Medulla oblongata (tissue), 1 donor: Measurements from ENCODE around the gene PRM2.
A peak's percentile ranks its signal among the peaks of the same experiment; 100 is the strongest.

Experiments used
- DNase-seq: peaks from one replicate; pipeline ENCODE4 v3.0.0-alpha.2; 2015; ENCODE audit errors: extremely low spot score

PRM2 gene

GRCh38 chr16:11249233-11250061 lies 26.8 kb downstream of the PRM2 start:
- no peak for DNase-seq

DNA sequence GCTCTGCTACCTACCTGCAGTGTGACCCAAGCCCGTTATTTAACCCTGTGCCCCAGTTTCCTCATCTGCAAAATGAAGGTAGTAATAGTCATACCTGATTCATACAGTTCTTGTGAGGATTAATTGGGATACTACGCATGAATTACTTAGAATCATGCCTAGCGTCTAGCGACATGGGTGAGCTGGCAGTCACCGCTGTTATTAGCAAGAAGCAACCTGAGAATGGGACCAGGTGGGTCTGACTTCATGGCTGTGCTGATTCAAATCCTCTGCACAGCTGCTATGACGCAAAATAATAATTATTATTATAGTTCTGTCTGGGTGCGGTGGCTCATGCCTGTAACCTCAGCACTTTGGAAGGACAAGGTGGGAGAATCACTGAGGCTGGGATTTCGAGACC lies 28.1 kb downstream of the PRM2 start:
- DNase-seq, result no peak

DNA sequence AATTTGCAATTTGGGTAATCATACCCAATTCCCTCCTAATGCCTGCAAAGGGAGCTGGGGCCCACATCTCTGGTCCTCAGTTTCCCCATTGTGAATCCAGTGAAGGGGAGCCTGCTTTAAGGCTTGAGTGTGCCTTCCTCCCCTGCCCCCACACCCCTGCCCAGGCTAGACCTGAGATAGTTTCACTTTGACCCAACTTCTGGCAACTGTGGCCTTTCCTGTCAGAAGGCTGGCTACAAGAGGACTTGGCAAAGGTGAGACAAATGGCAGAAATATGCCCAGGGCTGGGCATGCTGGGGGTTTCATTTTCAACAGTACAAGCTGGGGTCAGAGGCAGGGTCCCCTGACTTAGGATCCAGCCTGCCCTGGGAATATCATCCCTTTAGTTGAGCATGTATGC lies 30.3 kb downstream of the PRM2 start:
- DNase-seq, result no peak

- no peak for DNase-seq
Observed at GRCh38 chr16:11245222-11245737, 31.0 kb downstream of the PRM2 start.

DNA sequence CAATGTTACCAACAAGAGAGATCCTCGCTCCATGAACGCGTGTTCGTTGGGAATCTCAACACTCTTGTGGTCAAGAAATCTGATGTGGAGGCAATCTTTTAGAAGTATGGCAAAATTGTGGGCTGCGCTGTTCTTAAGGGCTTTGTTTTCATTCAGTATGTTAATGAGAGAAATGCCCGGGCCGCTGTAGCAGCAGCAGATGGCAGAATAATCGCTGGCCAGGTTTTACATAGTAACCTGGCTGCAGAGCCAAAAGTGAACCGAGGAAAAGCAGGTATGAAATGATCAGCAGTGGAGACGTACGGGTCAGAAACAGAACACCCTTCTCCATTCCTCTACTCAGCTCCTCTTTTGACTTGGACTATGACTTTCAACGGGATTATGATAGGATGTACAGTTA lies 33.6 kb downstream of the PRM2 start:
- no peak for DNase-seq

DNA sequence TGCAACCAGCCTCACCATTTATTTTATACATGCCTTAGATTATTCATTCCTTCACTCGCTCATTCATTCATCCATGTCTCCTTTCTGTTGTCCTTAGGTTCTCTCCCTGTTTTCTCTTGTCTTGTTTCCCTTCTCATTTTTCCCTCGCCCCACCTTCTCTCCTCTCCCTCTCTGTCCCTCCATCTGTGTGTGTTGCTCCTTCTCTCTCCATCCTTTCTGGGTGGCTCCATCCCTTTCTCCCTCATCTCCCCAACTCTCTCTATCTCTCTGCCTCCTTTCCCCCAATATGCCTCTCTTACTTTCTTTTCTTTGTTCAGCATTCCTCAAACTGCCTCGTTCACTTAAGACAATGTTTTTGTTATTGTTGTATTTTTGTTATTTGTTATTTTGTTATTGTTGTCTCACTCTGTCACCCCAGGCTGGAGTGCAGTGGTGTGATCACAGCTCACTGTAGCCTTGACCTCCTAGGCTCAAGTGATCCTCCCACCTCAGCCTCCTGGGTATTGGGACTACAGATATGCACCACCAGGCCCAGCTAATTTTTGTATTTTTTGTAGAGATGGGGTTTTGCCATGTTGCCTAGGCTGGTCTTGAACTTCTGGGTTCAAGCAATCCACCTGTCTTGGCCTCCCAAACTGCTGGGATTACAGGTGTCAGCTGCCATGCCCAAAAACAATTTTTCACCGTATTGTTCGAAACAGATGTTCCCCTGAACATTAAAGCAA lies 34.6 kb downstream of the PRM2 start:
- no peak for DNase-seq

- no peak for DNase-seq
Observed at GRCh38 chr16:11240636-11241473, 35.4 kb downstream of the PRM2 start.

GRCh38 chr16:11239644-11240632 lies 36.3 kb downstream of the PRM2 start:
- no peak for DNase-seq

GRCh38 chr16:11238272-11239202 lies 37.7 kb downstream of the PRM2 start:
- no peak for DNase-seq

DNA sequence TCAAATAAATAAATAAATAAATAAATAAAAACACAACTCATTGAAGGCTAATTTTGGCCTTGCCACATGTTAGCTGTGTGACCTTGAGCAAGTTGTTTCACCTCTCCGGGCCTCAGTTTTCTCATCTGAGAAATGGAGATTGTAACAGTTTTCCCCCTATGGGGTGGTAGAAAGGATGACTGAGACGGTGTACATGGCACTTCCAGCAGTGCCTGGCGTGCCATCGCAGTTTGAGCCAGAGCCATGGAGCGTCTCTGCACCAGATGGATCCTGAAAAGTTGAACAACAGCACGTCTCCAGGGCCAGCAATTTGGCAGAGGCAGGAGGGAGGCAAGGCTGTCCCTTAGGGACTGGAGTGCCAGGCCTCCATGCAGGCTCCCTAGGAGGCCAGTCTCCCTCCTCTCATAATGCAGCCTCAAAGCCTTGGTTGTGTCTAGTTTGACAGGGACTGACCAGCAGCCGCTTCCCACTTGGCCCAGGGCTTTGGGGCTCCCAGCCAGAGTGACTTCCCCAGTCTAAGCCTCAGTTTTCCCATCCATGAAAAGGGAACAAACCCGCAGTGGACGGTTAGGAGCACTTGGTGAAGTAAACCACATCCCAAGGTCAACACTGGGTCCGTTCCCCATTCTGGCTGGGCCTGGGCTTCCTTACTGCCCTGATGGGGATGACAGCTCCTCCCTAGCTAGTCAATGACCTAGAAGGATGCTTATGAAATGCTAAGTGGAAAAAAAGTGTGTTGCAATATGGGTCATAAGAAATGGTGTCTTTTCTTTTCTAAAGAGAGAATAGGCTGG lies 39.6 kb downstream of the PRM2 start:
- no peak for DNase-seq

DNA sequence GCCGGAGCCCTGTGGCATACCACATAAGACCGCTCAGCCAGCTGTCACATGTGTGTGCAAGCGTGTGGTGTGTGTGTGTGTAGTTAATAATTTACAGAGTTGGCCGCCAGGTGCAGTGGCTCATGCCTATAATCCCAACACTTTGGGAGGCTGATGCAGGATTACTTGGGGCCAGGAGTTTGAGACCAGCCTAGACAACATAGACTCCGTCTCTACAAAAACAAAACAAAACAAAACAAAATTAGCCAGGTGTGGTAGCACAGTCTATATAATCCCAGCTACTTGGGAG lies 40.6 kb downstream of the PRM2 start:
- DNase-seq, result no peak

DNA sequence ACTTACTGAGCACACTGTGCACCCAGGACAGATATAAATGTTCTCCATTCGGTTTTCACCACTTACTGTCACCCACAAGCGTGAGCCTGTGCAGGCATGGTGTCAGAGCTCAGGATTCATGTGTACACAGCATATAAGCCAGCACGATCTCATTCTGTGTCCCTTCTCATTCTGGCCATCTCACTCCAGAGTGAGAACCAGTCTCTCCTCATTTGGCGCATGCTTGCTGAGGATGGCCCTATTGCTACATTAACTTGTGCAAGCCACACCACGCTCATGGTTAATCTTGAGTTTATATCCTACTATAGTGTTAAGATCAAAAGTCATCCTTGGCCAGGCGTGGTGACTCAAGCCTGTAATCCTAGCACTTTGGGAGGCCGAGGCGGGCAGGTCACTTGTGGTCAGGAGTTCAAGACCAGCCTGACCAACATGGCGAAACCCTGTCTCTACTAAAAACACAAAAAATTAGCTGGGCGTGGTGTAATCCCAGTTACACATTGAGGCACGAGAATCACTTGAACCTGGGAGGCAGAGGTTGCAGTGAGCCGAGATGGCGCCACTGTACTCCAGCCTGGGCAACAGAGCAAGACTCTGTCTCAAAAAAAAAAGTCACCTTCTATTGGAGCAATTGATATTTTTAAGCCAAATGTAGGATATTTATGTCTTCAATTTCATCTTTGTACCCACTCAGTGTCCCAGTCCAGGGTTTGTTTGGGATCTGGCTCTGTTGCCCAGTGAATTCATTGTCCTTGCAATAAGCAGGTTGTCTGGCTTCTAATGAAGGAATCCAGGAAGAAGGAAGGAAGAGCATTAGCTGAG lies 41.2 kb downstream of the PRM2 start:
- no peak for DNase-seq

DNA sequence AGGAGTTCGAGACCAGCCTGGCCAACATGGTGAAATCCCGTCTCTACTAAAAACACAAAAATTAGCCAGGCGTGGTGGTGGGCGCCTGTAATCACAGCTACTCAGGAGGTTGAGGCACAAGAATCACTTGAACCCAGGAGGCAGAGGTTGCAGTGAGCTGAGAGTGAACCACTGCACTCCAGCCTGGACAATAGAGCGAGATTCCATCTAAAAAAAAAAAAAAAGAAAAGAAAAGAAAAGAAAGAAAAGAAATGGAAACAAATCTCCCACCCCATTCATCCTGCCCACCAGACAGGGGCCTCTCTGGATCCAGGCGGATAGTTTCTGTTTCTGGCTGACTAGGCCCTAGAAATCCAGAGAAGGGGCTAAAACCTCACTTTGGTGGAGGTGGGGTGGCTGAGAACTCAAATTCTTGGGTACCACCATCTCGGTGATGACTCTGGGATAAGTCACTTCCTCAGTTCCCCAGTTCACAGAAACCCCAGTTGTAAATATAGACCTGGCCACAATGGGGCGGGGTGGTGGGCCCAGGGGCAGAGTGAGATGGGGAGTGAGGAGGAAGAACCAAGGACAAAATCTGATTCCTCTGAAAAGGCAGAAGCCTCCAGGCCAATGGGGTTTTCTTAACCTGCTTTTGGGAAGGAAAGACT lies 42.4 kb downstream of the PRM2 start:
- no peak for DNase-seq

DNA sequence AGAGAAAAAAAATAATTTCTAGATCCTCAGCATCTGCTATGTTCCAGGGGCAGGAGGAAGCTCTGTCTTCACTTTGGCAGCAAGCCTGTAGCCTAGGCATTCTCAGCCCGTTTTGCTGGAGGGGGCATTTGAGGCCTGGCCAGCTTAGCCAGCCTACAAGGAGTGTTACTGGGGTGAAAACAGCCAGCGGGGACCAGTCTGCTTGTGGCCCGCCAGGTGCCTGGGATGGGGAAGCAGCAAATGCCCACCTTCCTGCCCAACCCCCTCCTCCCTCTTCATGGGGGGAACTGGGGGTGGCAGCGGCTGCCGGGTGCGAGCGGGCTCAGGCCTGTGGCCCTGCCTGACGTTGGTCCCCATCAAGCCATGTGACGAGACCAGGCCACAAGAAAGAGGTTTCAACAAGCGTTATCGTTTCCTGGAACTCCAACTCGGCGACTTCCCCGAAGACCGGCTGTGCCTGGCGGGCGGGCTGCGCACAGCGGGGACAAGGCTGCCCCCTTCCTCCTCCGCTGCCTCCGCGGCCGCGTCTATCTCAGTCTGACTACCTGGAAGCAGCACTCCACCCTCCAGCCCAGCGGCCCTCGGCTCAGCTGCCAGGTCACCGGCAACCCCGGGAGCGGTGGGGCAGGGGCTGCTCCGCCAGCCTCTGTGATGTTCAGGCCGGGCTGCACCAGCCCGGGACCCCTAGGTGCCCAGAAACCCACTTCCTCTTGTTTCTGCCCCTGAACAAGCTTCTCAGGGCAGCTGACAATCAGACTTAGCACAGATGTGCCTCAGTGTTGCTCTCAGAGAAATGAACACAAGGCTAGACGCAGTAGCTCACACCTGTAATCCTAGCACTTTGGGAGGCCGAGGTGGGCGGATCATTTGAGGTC lies 43.2 kb downstream of the PRM2 start:
- DNase-seq, result peak; percentile 57

DNA sequence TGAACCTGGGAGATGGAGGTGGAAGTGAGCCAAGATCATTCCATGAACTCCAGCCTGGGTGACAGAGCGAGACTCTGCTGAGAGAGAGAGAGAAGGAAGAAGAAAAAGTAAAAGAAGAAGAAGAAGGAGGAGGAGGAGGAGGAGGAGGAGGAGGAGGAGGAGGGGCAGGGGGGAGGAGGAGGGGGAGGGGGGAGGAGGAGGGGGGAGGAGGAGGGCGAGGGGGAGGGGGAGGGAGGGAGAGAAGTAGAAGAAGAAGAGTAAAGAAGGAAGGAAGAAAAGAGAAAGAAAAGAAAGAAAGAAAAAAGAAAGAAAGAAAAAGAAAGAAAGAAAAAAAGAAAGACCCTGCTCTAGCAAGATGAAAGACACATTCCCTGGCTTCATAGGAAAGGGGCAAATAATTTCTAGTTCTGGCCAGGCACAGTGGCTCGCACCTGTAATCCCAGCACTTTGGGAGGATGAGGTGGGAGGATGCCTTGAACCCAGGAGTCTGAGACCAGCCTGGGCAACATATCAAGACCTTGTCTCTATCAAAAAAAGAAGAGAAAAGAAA lies 43.9 kb downstream of the PRM2 start:
- DNase-seq, result no peak

- DNase-seq, result no peak
Observed at GRCh38 chr16:11231367-11231970, 44.8 kb downstream of the PRM2 start.
